Measurements from ENCODE around the gene ACOT11. TPM values are rescaled to one million over a fixed set of nuclear protein-coding genes. Genes with fewer than 3 reads are reported as not detected.
A peak's percentile ranks its signal among the peaks of the same experiment; 100 is the strongest.

Gene ACOT11
- total and polyA plus RNA-seq, 2 experiments from 2014 or later, result 13.8 to 20.0 TPM

GRCh38 chr1:54614563-54614962 is 66.5 kb downstream of the ACOT11 start:
- peak; percentile 5 for DNase-seq (ENCODE audit: low spot score)
- no peak for TF ChIP-seq CTCF (IDR thresholded peaks at IDR 0.05; ENCODE audit: poor library complexity)
- TF ChIP-seq EZH2phosphoT487 (IDR thresholded peaks at IDR 0.05; ENCODE audit: low read depth, severe bottlenecking, unreplicated experiment), result no peak
- TF ChIP-seq EZH2 (IDR thresholded peaks at IDR 0.05; ENCODE audit: borderline replicate concordance), result no peak
- no peaks in the 10 kb centered on the region for H3K79me2 ChIP-seq
- H2AFZ ChIP-seq, result no peak overlapping the region
- H4K20me1 ChIP-seq (ENCODE audit: insufficient read depth, poor library complexity, severe bottlenecking), result no peaks in the 10 kb centered on the region
- 67% methylated on average over 8 of the region's 8 CpGs for WGBS (ENCODE audit: low lambda C conversion rate, missing lambda C conversion rate)
- H3K9me2 ChIP-seq (replicated peaks; ENCODE audit: insufficient read depth), result no peaks in the 10 kb centered on the region
- no peaks in the 10 kb centered on the region for H3K36me3 ChIP-seq (replicated peaks; ENCODE audit: insufficient read depth, low read depth)
- no peaks in the 10 kb centered on the region for H3K9me3 ChIP-seq (ENCODE audit: low read depth)
- H3K4me3 ChIP-seq, result no peak overlapping the region
- no peaks in the 10 kb centered on the region for H3K4me1 ChIP-seq (ENCODE audit: insufficient read depth)
- no peaks in the 10 kb centered on the region for H3K27me3 ChIP-seq
- no peak overlapping the region for H3K4me2 ChIP-seq
- no peak overlapping the region for H3K27ac ChIP-seq

- Histone ChIP-seq H3K36me3 (replicated peaks; ENCODE audit: insufficient read depth, low read depth) (no peaks in the 10 kb centered on the region), H2AFZ (no peak overlapping the region), H3K9me3 (ENCODE audit: low read depth) (no peaks in the 10 kb centered on the region), H4K20me1 (ENCODE audit: insufficient read depth, poor library complexity, severe bottlenecking) (no peaks in the 10 kb centered on the region), H3K27me3 (no peaks in the 10 kb centered on the region), H3K4me3 (no peak overlapping the region), H3K79me2 (no peaks in the 10 kb centered on the region), H3K27ac (no peak overlapping the region), H3K4me2 (no peak overlapping the region), H3K9me2 (replicated peaks; ENCODE audit: insufficient read depth) (no peaks in the 10 kb centered on the region), H3K4me1 (ENCODE audit: insufficient read depth) (no peaks in the 10 kb centered on the region)
- WGBS (ENCODE audit: low lambda C conversion rate, missing lambda C conversion rate), result 81% methylated on average over 13 of the region's 13 CpGs
- TF ChIP-seq EZH2 (IDR thresholded peaks at IDR 0.05; ENCODE audit: borderline replicate concordance) (no peak), EZH2phosphoT487 (IDR thresholded peaks at IDR 0.05; ENCODE audit: low read depth, severe bottlenecking, unreplicated experiment) (no peak), CTCF (IDR thresholded peaks at IDR 0.05; ENCODE audit: poor library complexity) (no peak)
- DNase-seq (ENCODE audit: low spot score), result peak; percentile 4
Measured at GRCh38 chr1:54615531-54616279, 67.7 kb downstream of the ACOT11 start.

- Histone ChIP-seq H3K27ac (no peak overlapping the region), H3K4me2 (no peak overlapping the region), H4K20me1 (ENCODE audit: insufficient read depth, poor library complexity, severe bottlenecking) (no peaks in the 10 kb centered on the region), H3K4me1 (ENCODE audit: insufficient read depth) (peaks cover 9% of the 10 kb centered on the region), H2AFZ (no peak overlapping the region), H3K4me3 (no peak overlapping the region), H3K36me3 (replicated peaks; ENCODE audit: insufficient read depth, low read depth) (no peaks in the 10 kb centered on the region), H3K27me3 (no peaks in the 10 kb centered on the region), H3K9me2 (replicated peaks; ENCODE audit: insufficient read depth) (no peaks in the 10 kb centered on the region), H3K79me2 (no peaks in the 10 kb centered on the region), H3K9me3 (ENCODE audit: low read depth) (no peaks in the 10 kb centered on the region)
- WGBS (ENCODE audit: low lambda C conversion rate, missing lambda C conversion rate), result 86% methylated on average over 8 of the region's 8 CpGs
- TF ChIP-seq EZH2 (IDR thresholded peaks at IDR 0.05; ENCODE audit: borderline replicate concordance), result no peak
- no peak for TF ChIP-seq CTCF (IDR thresholded peaks at IDR 0.05; ENCODE audit: poor library complexity)
- TF ChIP-seq EZH2phosphoT487 (IDR thresholded peaks at IDR 0.05; ENCODE audit: low read depth, severe bottlenecking, unreplicated experiment), result no peak
- no peak for DNase-seq (ENCODE audit: low spot score)
Measured at GRCh38 chr1:54619749-54620148, 71.7 kb downstream of the ACOT11 start.
